GM12872 (cell line): Measurements from ENCODE around the gene CCSER2.

ENCODE experiments used
- CTCF ChIP-seq: IDR thresholded peaks from 3 replicates; pipeline ENCODE4 v1.5.1; 2011; ENCODE audit warnings: low read depth, mild to moderate bottlenecking, low read length, moderate library complexity; ENCODE audit not compliant: insufficient read depth

Gene CCSER2

GRCh38 chr10:84540617-84541288 lies 212.4 kb downstream of the CCSER2 start:
- TF ChIP-seq CTCF, result peak; percentile 81

GRCh38 chr10:84541289-84541637 lies 212.9 kb downstream of the CCSER2 start:
- peak; percentile 18; the same call in 1 of the 3 replicates for TF ChIP-seq CTCF

GRCh38 chr10:84542522-84543490 lies 214.4 kb downstream of the CCSER2 start:
- TF ChIP-seq CTCF, result no peak

GRCh38 chr10:84543948-84544347 lies 215.6 kb downstream of the CCSER2 start:
- no peak for TF ChIP-seq CTCF

- no peak for TF ChIP-seq CTCF
Observed at GRCh38 chr10:84545651-84546050, 217.3 kb downstream of the CCSER2 start.

- TF ChIP-seq CTCF, result no peak
Observed at GRCh38 chr10:84546609-84547008, 218.2 kb downstream of the CCSER2 start.

GRCh38 chr10:84547616-84548015 lies 219.2 kb downstream of the CCSER2 start:
- no peak for TF ChIP-seq CTCF
